SU-DHL-6 (cell line): ENCODE results near the gene RASAL3.

Experiments
- H2AFZ ChIP-seq: fragments of 200-600 bp; sonication (generic); 2 replicates; pipeline ENCODE4 v1.6.1; 2014; ENCODE audit warnings: low read depth, mild to moderate bottlenecking, moderate library complexity, mixed read lengths, antibody characterized with exemption, low read length; ENCODE audit not compliant: severe bottlenecking
- H3F3A ChIP-seq: fragments of 200-600 bp; shearing (Covaris generic); 2 replicates; pipeline ENCODE4 v1.6.0; 2016; ENCODE audit warnings: antibody characterized with exemption, mild to moderate bottlenecking; ENCODE audit not compliant: insufficient read depth
- H3K27ac ChIP-seq: fragments of 200-600 bp; sonication (generic); 2 replicates; pipeline ENCODE4 v1.5.1; 2016; ENCODE audit warnings: low read depth, mild to moderate bottlenecking, low read length, moderate library complexity, mixed read lengths
- H3K27me3 ChIP-seq: fragments of 200-600 bp; sonication (generic), shearing (Covaris generic); 2 replicates; pipeline ENCODE4 v1.6.0; 2014; ENCODE audit warnings: mild to moderate bottlenecking, low read length
- H3K36me3 ChIP-seq: fragments of 200-600 bp; sonication (generic); 2 replicates; pipeline ENCODE4 v1.6.1; 2014; ENCODE audit warnings: mild to moderate bottlenecking, low read length, mixed read lengths
- H3K4me2 ChIP-seq: fragments of 300-600, 200-600 bp; shearing (Covaris generic), sonication (generic); 2 replicates; pipeline ENCODE4 v1.6.0; 2014; ENCODE audit warnings: low read length, low read depth, mild to moderate bottlenecking; ENCODE audit not compliant: poor library complexity, severe bottlenecking
- H3K4me3 ChIP-seq: fragments of 200-600 bp; sonication (generic); 2 replicates; pipeline ENCODE4 v1.5.1; 2014; ENCODE audit warnings: antibody characterized with exemption, low read length, mild to moderate bottlenecking, mixed read lengths; ENCODE audit not compliant: insufficient read depth, poor library complexity, severe bottlenecking
- H3K79me2 ChIP-seq: fragments of 200-600 bp; sonication (generic); 2 replicates; pipeline ENCODE4 v1.6.1; 2014; ENCODE audit warnings: mild to moderate bottlenecking, low read length, moderate library complexity; ENCODE audit not compliant: insufficient read depth
- H3K9ac ChIP-seq: fragments of 200-600 bp; sonication (generic); 2 replicates; pipeline ENCODE4 v1.7.0; 2014; ENCODE audit warnings: mild to moderate bottlenecking, low read length
- H3K9me2 ChIP-seq: fragments of 200-600 bp; sonication (generic); replicated peaks from 2 replicates; pipeline ENCODE4 v1.6.1; 2014; ENCODE audit warnings: low read length; ENCODE audit not compliant: insufficient read depth
- H3K9me3 ChIP-seq: fragments of 200-600 bp; sonication (generic); 2 replicates; pipeline ENCODE4 v1.6.1; 2014; ENCODE audit warnings: low read length, mixed read lengths; ENCODE audit not compliant: insufficient read depth
- H4K20me1 ChIP-seq: fragments of 200-600 bp; sonication (generic); 2 replicates; pipeline ENCODE4 v1.6.1; 2014; ENCODE audit warnings: low read depth, mild to moderate bottlenecking, antibody characterized with exemption, low read length, moderate library complexity, mixed read lengths
- CTCF ChIP-seq: fragments of 200-600 bp; sonication (generic); IDR thresholded peaks from one replicate; pipeline ENCODE4 v1.5.1; 2017; ENCODE audit warnings: antibody characterized with exemption, mild to moderate bottlenecking, low read length, moderate library complexity; ENCODE audit not compliant: insufficient read depth, poor library complexity, severe bottlenecking
- EZH2phosphoT487 ChIP-seq: fragments of 200-600 bp; sonication (generic), shearing (Covaris generic); conservative IDR thresholded peaks from 2 replicates; pipeline ENCODE4 v1.6.1; 2018; ENCODE audit warnings: mild to moderate bottlenecking, antibody characterized with exemption, low read length, moderate library complexity, mixed read lengths

The RASAL3 gene

GRCh38 chr19:15422296-15423075 lies 41.9 kb downstream of the RASAL3 start:
- H3K9me2 ChIP-seq = no peaks in the 10 kb centered on the region
- H3K4me3 ChIP-seq = no peak overlapping the region
- H3K9ac ChIP-seq = no peak overlapping the region
- 0 out of 2 replicates have a peak, but pooled peaks cover 8% of the 10 kb centered on the region for H3F3A ChIP-seq
- H3K9me3 ChIP-seq = no peaks in the 10 kb centered on the region
- H3K36me3 ChIP-seq = peaks cover 7% of the 10 kb centered on the region; the same call in 1 of the 2 replicates
- H3K4me2 ChIP-seq = no peak overlapping the region
- H2AFZ ChIP-seq = no peak overlapping the region
- peaks cover 13% of the 10 kb centered on the region for H3K79me2 ChIP-seq
- TF ChIP-seq EZH2phosphoT487 (no peak), CTCF (no peak)
- no peak overlapping the region for H3K27ac ChIP-seq
- no peaks in the 10 kb centered on the region for H3K27me3 ChIP-seq
- no peaks in the 10 kb centered on the region for H4K20me1 ChIP-seq

- TF ChIP-seq CTCF (no peak), EZH2phosphoT487 (no peak)
Observed at GRCh38 chr19:15421721-15422260, 42.6 kb downstream of the RASAL3 start.

DNA sequence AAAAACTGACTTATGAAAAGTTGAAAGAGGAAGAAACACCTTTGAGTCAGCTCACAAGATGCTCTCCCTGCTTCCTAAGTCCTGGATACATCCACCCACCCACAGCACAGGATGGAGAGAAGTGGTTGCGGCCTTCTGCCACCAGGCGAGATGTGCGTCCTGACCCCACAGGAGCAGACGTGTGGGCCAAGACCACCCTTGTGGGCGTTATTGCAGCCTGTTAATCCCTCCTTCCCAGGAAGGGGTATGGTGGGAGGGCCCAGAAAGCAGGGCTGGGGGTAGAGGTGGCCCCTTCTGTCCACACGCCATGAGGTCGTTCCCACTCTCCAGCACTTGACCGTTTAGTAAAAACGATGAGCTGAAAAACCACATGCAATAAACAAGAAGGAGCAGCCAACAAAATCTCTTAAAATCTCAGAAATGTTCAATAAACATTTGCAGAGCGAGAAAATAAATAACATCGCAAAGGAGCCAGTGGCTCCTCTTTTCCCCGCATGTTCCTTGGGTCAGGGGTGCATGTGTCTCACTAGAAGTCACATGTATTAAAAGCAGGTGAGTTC lies 43.1 kb downstream of the RASAL3 start:
- Histone ChIP-seq H3K9me2 (no peaks in the 10 kb centered on the region), H3K9ac (no peak overlapping the region), H3K27ac (no peak overlapping the region), H2AFZ (no peak overlapping the region), H3K79me2 (peaks cover 25% of the 10 kb centered on the region), H3K36me3 (peaks cover 7% of the 10 kb centered on the region; the same call in 1 of the 2 replicates), H3K27me3 (no peaks in the 10 kb centered on the region), H3K4me2 (no peak overlapping the region), H3K9me3 (no peaks in the 10 kb centered on the region), H4K20me1 (peaks cover 1% of the 10 kb centered on the region; the same call in 1 of the 2 replicates), H3F3A (0 out of 2 replicates have a peak, but pooled peaks cover 8% of the 10 kb centered on the region), H3K4me3 (no peak overlapping the region)
- TF ChIP-seq CTCF (no peak), EZH2phosphoT487 (no peak)

More at GRCh38 chr19:15421721-15422260, 42.6 kb downstream of the RASAL3 start:
- H3K9me2 ChIP-seq = no peaks in the 10 kb centered on the region
- peaks cover 7% of the 10 kb centered on the region; the same call in 1 of the 2 replicates for H3K36me3 ChIP-seq
- H2AFZ ChIP-seq = no peak overlapping the region
- H3K9ac ChIP-seq = no peak overlapping the region
- H3K27ac ChIP-seq = no peak overlapping the region
- H3K9me3 ChIP-seq = no peaks in the 10 kb centered on the region
- H3K4me2 ChIP-seq = no peak overlapping the region
- no peak overlapping the region for H3K4me3 ChIP-seq
- no peaks in the 10 kb centered on the region for H4K20me1 ChIP-seq
- H3F3A ChIP-seq = 0 out of 2 replicates have a peak, but pooled peaks cover 8% of the 10 kb centered on the region
- H3K27me3 ChIP-seq = no peaks in the 10 kb centered on the region
- peaks cover 20% of the 10 kb centered on the region for H3K79me2 ChIP-seq
